Body of pancreas (tissue), 4 donors: ENCODE results near the gene TULP4.

Experiments
- CTCF ChIP-seq, 7 experiments: fragments of 450-650 bp in 4 of 7; fragments of 200-600 bp in 3 of 7; sonication (generic) in 3 of 7; IDR thresholded peaks; one replicate each; pipeline ENCODE4 v1.5.1; 2016 to 2019; ENCODE audit warnings: antibody characterized with exemption in 7 of 7
- POLR2A ChIP-seq, 3 donors: fragments of 450-650 bp; IDR thresholded peaks; one replicate each; pipeline ENCODE4 v1.6.1; 2016; ENCODE audit warnings: antibody characterized with exemption in 3 of 3, mild to moderate bottlenecking in 2 of 3

- TF ChIP-seq CTCF (IDR thresholded peaks at IDR 0.05) (no peak), POLR2A (IDR thresholded peaks at IDR 0.05) (no peak)
Observed at GRCh38 chr6:158418501-158418900, 106.2 kb downstream of the TULP4 start.
